ENCODE results near the gene REX1BD. TPM values are rescaled to one million over a fixed set of nuclear protein-coding genes. Genes with fewer than 3 reads are reported as not detected.

The REX1BD gene
- total RNA-seq, 2 donors from 2014 or later, result 98.9 to 149 TPM

GRCh38 chr19:18617562-18617961, 29.0 kb downstream of the REX1BD start:
- TF ChIP-seq POLR2AphosphoS5 (IDR thresholded peaks at IDR 0.05) (no peak), POLR2A (IDR thresholded peaks at IDR 0.05) (no peak), CTCF (IDR thresholded peaks at IDR 0.05) (no peak)
- H3K27me3 ChIP-seq (replicated peaks; ENCODE audit: insufficient read depth), result peaks cover 10% of the 10 kb centered on the region

DNA sequence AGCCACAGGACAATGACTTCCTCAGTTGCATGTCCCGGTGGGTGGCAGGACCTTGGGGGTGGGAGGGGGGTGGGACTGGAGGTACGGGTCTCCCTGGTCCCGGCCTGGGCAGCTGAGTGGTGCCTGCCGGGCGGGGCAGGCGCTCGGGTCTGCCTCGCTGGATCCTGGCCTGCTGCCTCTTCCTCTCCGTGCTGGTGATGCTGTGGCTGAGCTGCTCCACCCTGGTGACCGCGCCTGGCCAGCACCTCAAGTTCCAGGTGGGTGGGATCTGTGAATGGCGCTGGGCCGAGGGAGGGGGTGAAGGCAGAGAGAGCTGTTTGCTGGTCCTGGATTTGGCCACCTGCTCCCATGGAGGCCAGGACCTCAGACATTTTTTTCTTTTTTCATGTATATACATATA, 29.6 kb downstream of the REX1BD start:
- TF ChIP-seq CTCF (IDR thresholded peaks at IDR 0.05) (no peak), POLR2AphosphoS5 (IDR thresholded peaks at IDR 0.05) (no peak), POLR2A (IDR thresholded peaks at IDR 0.05) (no peak)

More at GRCh38 chr19:18617562-18617961, 29.0 kb downstream of the REX1BD start:
- H3K9me3 ChIP-seq, result no peaks in the 10 kb centered on the region
- H3K4me3 ChIP-seq, result no peak overlapping the region
- H3K36me3 ChIP-seq, result no peaks in the 10 kb centered on the region
- DNase-seq (ENCODE audit: low spot score), result no peak
- H3K4me1 ChIP-seq (replicated peaks), result peaks cover 2% of the 10 kb centered on the region
- H3K27ac ChIP-seq, result no peak overlapping the region
- intact Hi-C loops (cut with DNase I), result no loop called here

GRCh38 chr19:18620311-18620710, 31.7 kb downstream of the REX1BD start:
- Histone ChIP-seq H3K27me3 (replicated peaks; ENCODE audit: insufficient read depth) (no peaks in the 10 kb centered on the region), H3K36me3 (no peaks in the 10 kb centered on the region), H3K4me1 (replicated peaks) (no peaks in the 10 kb centered on the region), H3K9me3 (no peaks in the 10 kb centered on the region), H3K27ac (no peak overlapping the region), H3K4me3 (no peak overlapping the region)
- no peak for DNase-seq (ENCODE audit: low spot score)
- TF ChIP-seq POLR2A (IDR thresholded peaks at IDR 0.05), result no peak
- no peak for TF ChIP-seq POLR2AphosphoS5 (IDR thresholded peaks at IDR 0.05)
- TF ChIP-seq CTCF (IDR thresholded peaks at IDR 0.05), result no peak
- intact Hi-C loops (cut with DNase I), result no loop called here
- 88% methylated on average over 10 of the region's 10 CpGs for WGBS

More for the DNA sequence above, 29.6 kb downstream of the REX1BD start:
- intact Hi-C loops (cut with DNase I), result no loop called here
- 84% methylated on average over 9 of the region's 13 CpGs for WGBS
- H3K36me3 ChIP-seq, result no peaks in the 10 kb centered on the region
- H3K27me3 ChIP-seq (replicated peaks; ENCODE audit: insufficient read depth), result peaks cover 4% of the 10 kb centered on the region
- no peaks in the 10 kb centered on the region for H3K9me3 ChIP-seq
- no peak overlapping the region for H3K27ac ChIP-seq
- no peak overlapping the region for H3K4me3 ChIP-seq
- H3K4me1 ChIP-seq (replicated peaks), result no peaks in the 10 kb centered on the region
- no peak for DNase-seq (ENCODE audit: low spot score)

GRCh38 chr19:18620902-18621301, 32.3 kb downstream of the REX1BD start:
- intact Hi-C loops (cut with DNase I), result no loop called here
- TF ChIP-seq CTCF (IDR thresholded peaks at IDR 0.05) (no peak), POLR2AphosphoS5 (IDR thresholded peaks at IDR 0.05) (no peak), POLR2A (IDR thresholded peaks at IDR 0.05) (no peak)
- H3K4me3 ChIP-seq, result no peak overlapping the region
- H3K27me3 ChIP-seq (replicated peaks; ENCODE audit: insufficient read depth), result no peaks in the 10 kb centered on the region
- WGBS, result 76% methylated on average over 7 of the region's 7 CpGs
- H3K9me3 ChIP-seq, result no peaks in the 10 kb centered on the region
- no peaks in the 10 kb centered on the region for H3K4me1 ChIP-seq (replicated peaks)
- H3K27ac ChIP-seq, result no peak overlapping the region
- DNase-seq (ENCODE audit: low spot score), result no peak
- no peaks in the 10 kb centered on the region for H3K36me3 ChIP-seq

DNA sequence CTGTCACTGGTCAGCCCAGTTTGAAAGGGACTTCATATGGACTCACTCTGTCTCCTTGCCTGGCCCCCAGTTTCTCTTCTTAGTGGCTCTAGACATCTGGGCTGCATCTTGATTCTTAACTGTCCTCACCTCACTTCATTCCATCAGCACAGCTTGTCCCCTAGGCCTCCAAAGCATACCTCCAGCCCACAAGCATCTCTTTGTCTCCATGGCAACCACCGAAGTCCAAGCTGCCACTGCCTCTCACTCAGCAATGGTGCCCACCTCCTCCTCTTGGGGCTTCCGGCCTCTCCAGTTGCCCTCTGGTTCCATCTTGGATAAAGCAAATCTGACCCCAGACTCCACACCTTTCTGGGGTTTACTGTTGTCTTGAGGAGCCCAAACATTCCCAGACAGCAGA, 38.3 kb downstream of the REX1BD start:
- Histone ChIP-seq H3K9me3 (no peaks in the 10 kb centered on the region), H3K4me1 (replicated peaks) (no peaks in the 10 kb centered on the region), H3K27me3 (replicated peaks; ENCODE audit: insufficient read depth) (no peaks in the 10 kb centered on the region), H3K4me3 (no peak overlapping the region), H3K36me3 (no peaks in the 10 kb centered on the region), H3K27ac (no peak overlapping the region)
- intact Hi-C loops (cut with DNase I), result no loop called here
- DNase-seq (ENCODE audit: low spot score), result no peak
- TF ChIP-seq CTCF (IDR thresholded peaks at IDR 0.05) (no peak), POLR2AphosphoS5 (IDR thresholded peaks at IDR 0.05) (no peak), POLR2A (IDR thresholded peaks at IDR 0.05) (no peak)
- 65% methylated on average over 2 of the region's 2 CpGs for WGBS

All from prostate gland (tissue), 2 donors.